Measurements from ENCODE around the gene CTNNBL1. TPM values are rescaled to one million over a fixed set of nuclear protein-coding genes. Genes with fewer than 3 reads are reported as not detected.
"Not testable (repeated sequence)": the region's sequence is repeated elsewhere in the genome, so short reads cannot be mapped to it uniquely, and the experiment has no call there.

The CTNNBL1 gene
- total and polyA plus RNA-seq, 7 donors: 26.7 to 44.0 (median 37.9) TPM

GRCh38 chr20:37657924-37658804, 35.7 kb upstream of the CTNNBL1 start:
- WGBS, 3 donors: 53 to 56% (median 54%) methylated on average over 6 of the region's 6 CpGs
- Histone ChIP-seq H3K4me1 (no peaks in the 10 kb centered on the region), H3K4me3 (no peak overlapping the region), H3K27me3 (ENCODE audit: insufficient read depth in 3 of 3, low read length in 2 of 3) (peaks cover 0 to 10% (median 0%) of the 10 kb centered on the region in 3 donors), H3K36me3 (ENCODE audit: insufficient read depth in 1 of 2, low read depth in 1 of 2) (no peaks in the 10 kb centered on the region), H3K27ac (no peak overlapping the region), H3K9me3 (no peaks in the 10 kb centered on the region)
- intact Hi-C loops (cut with DNase I): no loop called here
- ATAC-seq: no peak
- DNase-seq: no peak
- TF ChIP-seq CTCF (IDR thresholded peaks at IDR 0.05): no peak

- intact Hi-C loops (cut with DNase I): no loop called here
- H3K9me3 ChIP-seq: no peaks in the 10 kb centered on the region
- ATAC-seq (no peak), DNase-seq (no peak)
- H3K4me1 ChIP-seq: no peaks in the 10 kb centered on the region
- H3K27ac ChIP-seq: no peak overlapping the region
- 66 to 72% (median 70%) methylated on average over 6 of the region's 6 CpGs for WGBS, 3 donors
- no peaks in the 10 kb centered on the region for H3K36me3 ChIP-seq (ENCODE audit: insufficient read depth in 1 of 2, low read depth in 1 of 2)
- no peak for TF ChIP-seq CTCF (IDR thresholded peaks at IDR 0.05)
- peaks cover 0 to 10% (median 0%) of the 10 kb centered on the region in 3 donors for H3K27me3 ChIP-seq (ENCODE audit: insufficient read depth in 3 of 3, low read length in 2 of 3)
- H3K4me3 ChIP-seq: no peak overlapping the region
These were observed 32.3 kb upstream of the CTNNBL1 start for GRCh38 chr20:37661519-37661918.

GRCh38 chr20:37662308-37662707, 31.5 kb upstream of the CTNNBL1 start:
- Histone ChIP-seq H3K4me3 (no peak overlapping the region), H3K9me3 (no peaks in the 10 kb centered on the region), H3K4me1 (no peaks in the 10 kb centered on the region), H3K36me3 (ENCODE audit: insufficient read depth in 1 of 2, low read depth in 1 of 2) (no peaks in the 10 kb centered on the region), H3K27ac (no peak overlapping the region), H3K27me3 (ENCODE audit: insufficient read depth in 3 of 3, low read length in 2 of 3) (peaks cover 0 to 10% (median 0%) of the 10 kb centered on the region in 3 donors)
- DNase-seq (no peak), ATAC-seq (no peak)
- 56 to 66% (median 65%) methylated on average over 3 of the region's 3 CpGs for WGBS, 3 donors
- no peak for TF ChIP-seq CTCF (IDR thresholded peaks at IDR 0.05)
- intact Hi-C loops (cut with DNase I): no loop called here

GRCh38 chr20:37664595-37664994, 29.2 kb upstream of the CTNNBL1 start:
- WGBS, 3 donors: 87 to 92% (median 87%) methylated on average over 4 of the region's 4 CpGs
- H3K4me1 ChIP-seq; H3K9me3 ChIP-seq; H3K27ac ChIP-seq; intact Hi-C loops (cut with DNase I); H3K4me3 ChIP-seq; DNase-seq; ATAC-seq; H3K36me3 ChIP-seq (ENCODE audit: insufficient read depth in 1 of 2, low read depth in 1 of 2): not testable (repeated sequence)
- H3K27me3 ChIP-seq (ENCODE audit: insufficient read depth in 3 of 3, low read length in 2 of 3): peaks cover 0 to 15% (median 0%) of the 10 kb centered on the region in 3 donors

- DNase-seq (no peak), ATAC-seq (no peak)
- H3K4me3 ChIP-seq: no peak overlapping the region
- no peaks in the 10 kb centered on the region for H3K9me3 ChIP-seq
- TF ChIP-seq CTCF (IDR thresholded peaks at IDR 0.05): no peak
- intact Hi-C loops (cut with DNase I): no loop called here
- WGBS, 3 donors: 82 to 89% (median 84%) methylated on average over 8 to 9 of the region's 9 CpGs
- no peak overlapping the region for H3K27ac ChIP-seq
- H3K36me3 ChIP-seq (ENCODE audit: insufficient read depth in 1 of 2, low read depth in 1 of 2): no peaks in the 10 kb centered on the region
- H3K4me1 ChIP-seq: no peaks in the 10 kb centered on the region
- peaks cover 0 to 23% (median 0%) of the 10 kb centered on the region in 3 donors for H3K27me3 ChIP-seq (ENCODE audit: insufficient read depth in 3 of 3, low read length in 2 of 3)
These were observed 25.7 kb upstream of the CTNNBL1 start for GRCh38 chr20:37668166-37668565.
